Head of caudate nucleus (tissue), 42 donors: ENCODE measurements around the gene PTK6.
A peak's percentile ranks its signal among the peaks of the same experiment; 100 is the strongest.
"Not testable (repeated sequence)": the region's sequence is repeated elsewhere in the genome, so short reads cannot be mapped to it uniquely, and the experiment has no call there.

Experiments used
- DNase-seq, 42 donors: peaks; one replicate each; pipeline versions ENCODE4 v3.0.0 to v3.0.0-alpha.2; 2020 to 2021; ENCODE audit warnings: mixed read lengths in 7 of 42
- intact Hi-C: fragments of 100-400 bp; cut with DNase I; formaldehyde crosslinking; loops from one replicate; pipeline ENCODE4 v1.15.0; 2022

The PTK6 gene

GRCh38 chr20:63520934-63521601, 16.1 kb downstream of the PTK6 start:
- intact Hi-C loops = no loop called here
- DNase-seq = peak in 41 of 42 donors; percentile 23 to 93 (median 83)

DNA sequence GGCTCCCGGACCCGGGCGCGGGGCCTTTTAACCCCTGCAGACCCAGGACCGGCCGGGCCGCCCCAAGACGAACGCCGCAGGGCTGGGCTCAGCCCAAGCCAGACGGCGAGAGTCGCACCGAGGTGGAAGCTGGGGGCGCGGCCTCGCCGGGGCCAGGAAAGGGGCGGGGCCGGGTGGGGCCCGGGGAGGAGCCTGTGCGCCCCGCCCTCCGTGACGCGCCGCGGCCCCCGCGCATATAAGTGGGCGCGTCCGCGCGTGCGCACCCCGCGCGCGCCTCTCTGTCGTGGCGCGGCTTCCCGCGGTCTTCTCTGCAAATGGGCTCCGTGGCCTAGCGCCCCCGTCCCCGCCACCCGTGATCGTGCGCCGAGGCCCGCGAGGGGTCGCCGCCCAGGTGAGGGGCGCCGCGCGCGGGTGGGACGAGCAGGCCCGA, 16.7 kb downstream of the PTK6 start, which contains the start of gene PPDPF:
Gene PPDPF, plus strand, starts transcription at position 262 of the 430 bp plus-strand sequence. CDS start 544 bp downstream, outside the sequence.
- intact Hi-C loops = no loop called here
- DNase-seq = peak; percentile 55 to 94 (median 86)

DNA sequence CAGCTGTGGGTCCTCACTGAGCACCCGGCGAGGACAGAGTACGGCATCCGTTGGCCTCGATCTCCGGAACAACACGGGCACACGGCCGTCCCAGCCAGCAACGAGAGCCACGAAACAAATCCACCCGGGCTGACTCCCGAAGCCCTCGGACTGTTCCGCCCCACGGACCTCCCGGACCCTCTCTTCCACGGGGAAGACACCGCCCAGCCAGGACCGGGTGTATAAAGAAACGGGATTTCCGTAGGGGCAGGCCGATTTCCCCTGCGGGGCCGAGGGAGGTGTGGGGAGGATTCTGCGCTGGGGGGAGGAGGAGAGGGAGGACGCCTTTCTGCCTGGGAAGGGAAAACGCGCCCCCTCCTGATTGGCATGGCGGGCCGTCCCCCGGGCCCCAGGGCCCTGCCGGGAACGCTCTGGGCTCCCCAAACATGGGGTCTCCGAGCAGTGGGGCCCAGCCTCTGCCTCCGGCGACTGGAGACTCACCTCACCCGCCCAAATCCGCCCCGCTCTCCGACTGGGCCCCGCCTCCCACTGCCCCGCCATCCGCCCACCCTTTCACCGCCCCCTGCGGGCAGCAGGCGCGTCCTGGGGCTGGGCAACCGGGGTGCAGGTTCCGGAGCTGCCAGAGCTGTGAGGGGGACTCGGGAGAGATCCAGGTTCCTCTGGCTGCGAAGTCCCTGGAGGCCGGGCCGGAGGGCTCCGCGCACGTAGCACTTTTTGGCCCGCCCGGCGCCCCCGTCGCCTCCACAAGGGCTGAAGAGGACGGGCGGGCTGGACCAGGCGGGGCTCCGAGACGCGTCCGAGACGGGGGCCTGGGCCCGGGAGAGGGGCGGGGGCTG, 17.3 kb downstream of the PTK6 start:
- intact Hi-C loops = no loop called here

GRCh38 chr20:63518946-63519667, 18.1 kb downstream of the PTK6 start:
- intact Hi-C loops = no loop called here
- no peak for DNase-seq

More for the DNA sequence above, 17.3 kb downstream of the PTK6 start:
- peak in 27 of 42 donors; percentile 28 to 62 (median 45) for DNase-seq

DNA sequence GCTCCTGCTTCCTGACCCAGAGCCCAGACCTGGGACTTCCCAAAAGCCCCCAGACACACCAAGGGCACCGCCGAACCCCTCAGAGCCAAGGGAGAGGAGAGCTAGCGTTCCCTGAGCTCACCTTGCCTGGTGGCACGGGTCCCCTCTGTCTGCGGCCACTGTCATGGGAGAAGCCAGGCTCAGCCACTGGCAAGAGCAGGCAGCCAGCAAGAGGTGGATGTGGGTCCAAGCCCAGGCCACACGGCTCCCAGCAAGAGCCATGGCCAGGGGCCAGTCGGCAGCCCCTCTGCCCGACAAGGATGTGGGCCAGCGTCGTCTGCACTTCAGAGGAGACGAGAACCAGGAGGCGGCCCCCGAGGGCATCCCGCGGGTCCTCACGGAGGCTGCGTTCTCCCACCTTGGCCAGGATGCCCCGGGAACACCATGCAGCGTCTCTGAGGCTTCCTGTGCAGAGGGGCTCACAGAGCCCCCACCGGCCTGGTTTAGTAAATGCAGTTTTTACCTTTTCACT, 18.8 kb downstream of the PTK6 start:
- no peak for DNase-seq
- intact Hi-C loops = no loop called here

DNA sequence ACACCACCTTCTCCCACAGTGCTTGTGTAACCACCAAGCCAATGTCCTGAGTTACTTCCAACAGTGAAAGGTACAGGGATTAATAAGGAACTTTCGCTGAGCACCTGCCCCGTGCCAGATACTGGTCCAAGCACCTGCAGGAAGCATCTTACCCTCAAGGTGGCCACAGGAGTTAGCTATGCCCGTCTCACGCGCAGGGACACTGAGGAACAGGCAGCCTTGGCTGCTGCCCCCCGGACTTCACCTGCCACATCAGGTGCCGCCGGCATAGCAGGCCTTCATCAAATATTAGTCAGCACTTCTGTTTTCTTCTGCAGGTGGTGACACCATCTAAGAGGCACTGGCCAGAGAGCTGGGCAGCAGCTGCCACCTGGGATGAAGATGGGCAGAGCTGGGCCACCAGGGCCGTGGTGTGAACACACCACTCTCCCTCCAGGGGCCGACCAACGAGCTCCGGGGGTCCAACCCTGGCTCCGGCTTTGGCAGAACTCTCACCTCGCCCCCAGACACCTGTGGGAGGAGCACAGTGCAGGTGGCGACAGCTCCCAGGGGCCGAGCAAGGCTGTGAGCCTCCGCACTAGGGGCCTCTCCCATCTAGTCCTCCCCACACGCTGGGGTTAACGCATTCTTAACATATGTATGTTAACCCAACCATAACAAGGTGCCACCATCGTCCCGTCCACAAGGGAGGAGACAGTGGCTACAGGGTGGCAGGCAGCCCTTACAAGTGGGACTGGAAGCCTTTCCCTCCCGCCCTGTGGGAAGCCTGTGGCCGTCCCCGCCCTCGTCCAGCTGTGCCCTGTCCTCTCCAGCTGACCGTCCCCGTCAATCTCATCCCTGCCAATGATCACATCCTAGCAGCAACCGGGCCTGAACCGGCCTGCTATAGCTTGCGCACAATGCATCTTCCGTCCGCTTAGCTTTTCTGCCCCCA, 19.5 kb downstream of the PTK6 start:
- intact Hi-C loops = no loop called here
- DNase-seq = no peak

DNA sequence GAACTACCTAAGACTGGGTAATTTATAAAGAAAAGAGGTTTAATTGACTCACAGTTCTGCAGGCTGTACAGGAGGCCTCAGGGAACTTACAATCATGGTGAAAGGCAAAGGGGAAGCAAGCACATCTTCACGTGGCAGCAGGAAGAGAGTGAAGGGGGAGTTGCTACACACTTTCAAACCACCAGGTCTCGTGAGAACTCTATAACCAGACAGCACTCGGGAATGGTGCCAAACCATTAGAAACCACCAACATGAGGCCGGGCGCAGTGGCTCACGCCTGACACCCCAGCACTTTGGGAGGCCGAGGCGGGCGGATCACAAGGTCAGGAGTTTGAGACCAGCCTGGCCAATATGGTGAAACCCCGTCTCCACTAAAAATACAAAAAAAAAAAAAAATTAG, 22.7 kb downstream of the PTK6 start:
- DNase-seq, intact Hi-C loops: not testable (repeated sequence)

DNA sequence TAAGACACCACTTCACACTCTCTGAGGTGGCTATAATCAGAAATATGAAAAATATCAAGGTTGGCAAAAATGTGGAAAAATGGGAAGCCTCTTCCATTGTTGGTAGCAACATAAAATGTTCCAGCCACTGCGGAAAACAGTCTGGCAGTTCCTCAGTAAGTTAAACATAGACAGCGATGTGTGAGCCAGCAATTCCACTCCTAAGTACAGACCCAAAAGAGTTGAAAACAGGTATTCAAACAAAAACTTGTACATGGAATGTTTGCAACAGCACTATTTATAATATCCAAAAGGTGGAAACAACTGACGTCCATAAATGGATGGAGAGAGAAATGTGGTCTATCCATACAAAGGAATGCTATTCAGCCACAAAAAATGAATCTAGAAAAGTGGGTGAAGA, 24.0 kb downstream of the PTK6 start:
- DNase-seq = no peak
- intact Hi-C loops = no loop called here

- intact Hi-C loops = loop anchor here (10.0 kb wide), 1 partner anchor 346 kb away; no protein-coding TSS in a partner anchor
- DNase-seq = no peak
Measured at GRCh38 chr20:63509088-63509564, 28.1 kb downstream of the PTK6 start.

DNA sequence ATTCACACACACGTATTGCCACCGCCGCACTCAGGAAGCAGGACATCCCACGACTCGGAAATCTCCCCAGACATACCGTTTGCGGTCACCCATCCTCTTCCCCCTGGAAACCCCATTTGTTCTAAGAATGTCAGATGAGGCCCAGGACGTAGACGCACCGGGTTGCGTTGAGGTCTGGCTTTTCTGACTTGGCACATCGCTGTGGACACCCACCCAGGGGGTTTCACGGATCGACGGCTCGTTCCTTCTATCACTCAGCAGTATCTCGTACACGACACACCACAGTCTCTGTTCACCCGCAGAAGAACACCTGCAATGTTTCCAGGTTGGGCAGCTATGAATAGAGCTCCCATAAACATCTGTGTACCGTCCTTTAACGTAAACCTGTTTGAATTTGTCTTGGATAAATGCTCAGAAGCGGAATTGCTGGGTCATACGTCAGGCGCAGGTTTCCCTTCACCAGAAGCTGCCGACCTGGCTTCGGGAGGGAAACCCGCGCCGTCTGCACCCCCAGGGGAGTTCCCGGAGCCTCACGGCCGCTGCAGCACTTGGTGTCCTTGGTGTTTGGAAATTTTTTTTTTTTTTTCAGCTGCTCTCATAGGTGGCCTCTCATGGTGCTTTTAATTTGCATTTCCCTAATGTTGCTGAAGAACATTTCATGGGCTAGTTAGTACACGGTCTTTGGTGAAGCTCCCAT, 29.0 kb downstream of the PTK6 start:
- intact Hi-C loops = loop anchor here (10.0 kb wide), 1 partner anchor 347 kb away; no protein-coding TSS in a partner anchor
- DNase-seq = peak in 1 of 42 donors; percentile 0

DNA sequence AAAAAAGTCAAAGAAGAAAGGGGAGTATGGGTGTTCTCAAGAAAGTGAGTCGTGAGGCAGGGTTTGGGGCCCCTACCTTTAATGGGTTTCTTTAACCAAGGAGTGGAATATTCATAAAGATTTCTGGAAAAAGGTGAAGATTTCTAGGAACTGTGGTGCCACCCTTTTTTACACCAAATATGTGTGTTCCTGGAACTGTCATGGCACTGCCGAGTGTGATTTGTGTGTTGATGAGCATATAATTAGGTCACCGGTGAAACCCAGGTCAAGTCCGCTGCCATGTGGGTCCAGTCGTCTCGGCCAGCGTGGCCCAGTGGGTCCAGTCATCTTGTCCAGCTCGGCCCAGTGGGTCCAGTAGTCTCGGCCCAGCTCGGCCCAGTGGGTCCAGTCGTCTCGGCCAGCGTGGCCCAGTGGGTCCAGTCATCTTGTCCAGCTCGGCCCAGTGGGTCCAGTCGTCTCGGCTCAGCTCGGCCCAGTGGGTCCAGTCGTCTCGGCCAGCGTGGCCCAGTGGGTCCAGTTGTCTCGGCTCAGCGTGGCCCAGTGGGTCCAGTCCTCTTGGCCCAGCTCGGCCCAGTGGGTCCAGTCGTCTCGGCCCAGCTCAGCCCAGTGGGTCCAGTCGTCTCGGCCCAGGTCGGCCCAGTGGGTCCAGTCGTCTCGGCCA, 30.0 kb downstream of the PTK6 start:
- DNase-seq = peak in 1 of 42 donors; percentile 0
- intact Hi-C loops = loop anchor here (10.0 kb wide), 1 partner anchor 348 kb away; no protein-coding TSS in a partner anchor

DNA sequence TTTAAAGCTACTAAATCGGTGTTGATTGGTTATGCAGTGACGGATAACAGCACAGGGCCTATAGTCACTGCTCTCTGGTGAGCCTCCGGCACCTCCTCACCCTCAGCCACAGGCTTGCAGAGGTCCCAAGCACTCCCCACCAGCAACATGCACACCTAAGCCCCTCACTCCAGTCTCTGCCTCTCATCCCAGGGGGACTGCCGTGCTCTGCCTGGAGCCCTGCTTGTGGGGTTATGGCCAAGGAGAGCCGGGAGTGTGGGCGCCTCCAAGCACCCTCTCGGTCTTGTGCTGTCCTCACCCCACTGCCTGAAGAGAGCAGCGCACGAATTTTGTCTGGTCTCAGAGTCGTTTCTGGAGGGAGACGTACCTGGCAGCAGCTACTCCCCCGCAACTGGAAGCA, 31.5 kb downstream of the PTK6 start:
- DNase-seq = no peak
- intact Hi-C loops = loop anchor here (10.0 kb wide), 1 partner anchor 349 kb away; no protein-coding TSS in a partner anchor

DNA sequence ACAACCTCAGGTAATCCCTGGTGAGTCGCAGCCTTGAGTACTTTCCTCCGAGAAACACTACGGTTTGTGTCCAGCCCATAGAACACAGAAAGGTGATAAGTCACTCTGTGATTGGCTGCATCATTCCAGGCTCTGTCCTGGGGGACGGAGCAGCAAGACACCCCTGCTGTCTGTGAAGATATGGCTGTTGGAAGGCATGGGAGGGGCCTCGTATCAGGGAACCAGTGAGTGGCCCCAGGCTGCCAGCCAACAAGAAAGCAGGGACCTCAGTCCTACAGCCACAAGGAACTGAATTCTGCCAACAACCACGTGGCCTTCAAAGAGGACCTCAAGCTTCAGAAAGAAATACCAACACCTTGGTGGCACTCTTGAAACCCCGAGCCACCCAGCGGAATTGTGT, 31.9 kb downstream of the PTK6 start:
- intact Hi-C loops = loop anchor here (10.0 kb wide), 1 partner anchor 350 kb away; no protein-coding TSS in a partner anchor
- DNase-seq = no peak

DNA sequence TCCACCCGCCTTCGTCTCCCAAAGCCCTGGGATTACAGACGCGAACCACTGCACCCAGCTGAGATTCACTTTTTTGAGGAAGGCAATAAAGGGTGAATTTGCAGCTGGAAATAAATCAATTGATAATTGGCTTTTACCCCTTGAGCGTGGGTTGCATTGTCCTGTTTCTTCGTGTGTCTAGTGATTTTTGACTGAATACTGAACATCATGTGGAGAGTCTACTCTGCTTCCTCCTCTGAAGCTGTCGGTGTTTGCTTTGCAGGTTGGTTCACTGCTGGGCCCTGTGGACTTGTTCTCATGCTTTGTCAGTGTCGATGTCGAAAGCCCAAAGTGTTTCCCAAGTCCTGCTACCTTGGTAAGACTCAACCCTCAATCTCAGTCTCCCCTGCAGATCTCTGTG, 32.5 kb downstream of the PTK6 start:
- no peak for DNase-seq
- intact Hi-C loops = loop anchor here (10.0 kb wide), 1 partner anchor 350 kb away; no protein-coding TSS in a partner anchor

DNA sequence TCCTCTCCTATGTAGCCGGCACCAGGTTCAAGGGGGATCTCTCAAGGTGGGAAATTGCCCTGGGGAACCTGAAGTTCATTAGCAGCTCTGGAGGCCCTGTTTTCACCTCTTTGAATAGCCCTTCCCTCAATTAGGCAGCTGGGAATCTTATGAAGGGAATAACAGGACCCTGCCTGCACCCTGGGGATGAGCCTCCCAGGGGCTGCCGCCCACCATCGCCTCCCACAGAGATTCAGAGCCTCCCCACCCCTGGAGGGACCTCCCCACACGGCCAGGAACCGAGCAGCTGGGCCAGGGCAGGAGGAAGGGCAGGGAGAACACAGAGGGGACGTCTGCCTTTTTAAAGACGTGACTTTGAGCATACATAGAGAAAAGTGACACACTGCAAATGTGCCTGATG, 33.7 kb downstream of the PTK6 start:
- DNase-seq = peak in 2 of 42 donors; percentile 1 to 17
- intact Hi-C loops = loop anchor here (10.0 kb wide), 1 partner anchor 351 kb away; no protein-coding TSS in a partner anchor

DNA sequence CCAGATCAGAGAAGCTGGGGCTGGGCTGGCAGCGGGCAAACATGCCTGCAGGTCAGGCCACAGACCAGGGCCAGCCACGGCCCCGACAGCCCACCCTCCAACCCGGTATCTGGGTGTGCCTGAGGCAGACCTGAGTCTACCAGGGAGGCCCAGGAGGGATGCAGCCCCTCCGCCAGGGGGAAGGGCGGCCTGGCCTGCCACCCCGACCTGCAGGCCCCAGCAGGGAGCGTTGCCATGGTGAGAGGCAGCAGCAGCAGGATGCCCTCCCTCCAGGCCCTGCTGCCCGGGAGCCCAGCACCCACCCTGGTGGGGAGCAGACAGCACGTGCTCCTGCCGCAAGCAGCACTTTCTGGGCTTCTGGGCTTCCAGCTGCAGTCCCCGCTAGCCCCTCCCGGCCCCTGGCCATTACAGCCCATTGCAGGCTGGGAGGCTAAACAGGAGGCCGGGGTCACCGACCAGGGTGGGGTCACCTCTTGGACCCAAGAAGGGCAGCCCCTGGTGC, 34.5 kb downstream of the PTK6 start:
- DNase-seq = peak in 2 of 42 donors; percentile 26 to 35
- intact Hi-C loops = loop anchor here (10.0 kb wide), 1 partner anchor 352 kb away; no protein-coding TSS in a partner anchor
